Upper lobe of right lung (tissue), 1 donor: Measurements from ENCODE around the gene KREMEN2. TPM values are rescaled to one million over a fixed set of nuclear protein-coding genes. Genes with fewer than 3 reads are reported as not detected.
"Not testable (repeated sequence)": the region's sequence is repeated elsewhere in the genome, so short reads cannot be mapped to it uniquely, and the experiment has no call there.

Source experiments
- ATAC-seq: fragments of 200-7000 bp; cut with Tn5 transposase; one replicate; pipeline ENCODE4 v1.9.1; 2020; ENCODE audit warnings: mild to moderate bottlenecking, moderate library complexity
- DNase-seq: peaks from one replicate; pipeline ENCODE4 v3.0.0-alpha.2; 2020
- H3K27ac ChIP-seq: fragments of 200-600 bp; one replicate; pipeline ENCODE4 v1.8.0; 2022
- H3K27me3 ChIP-seq: fragments of 200-600 bp; one replicate; pipeline ENCODE4 v1.8.0; 2022; ENCODE audit warnings: mild to moderate bottlenecking
- H3K36me3 ChIP-seq: fragments of 200-600 bp; one replicate; pipeline ENCODE4 v1.8.0; 2022
- H3K4me1 ChIP-seq: fragments of 200-600 bp; one replicate; pipeline ENCODE4 v1.8.0; 2022
- H3K4me3 ChIP-seq: fragments of 200-600 bp; one replicate; pipeline ENCODE4 v1.8.0; 2022; ENCODE audit warnings: mild to moderate bottlenecking
- H3K9me3 ChIP-seq: fragments of 200-600 bp; one replicate; pipeline ENCODE4 v1.8.0; 2022
- CTCF ChIP-seq: fragments of 200-600 bp; IDR thresholded peaks from one replicate; pipeline ENCODE4 v1.8.0; 2022; ENCODE audit warnings: antibody characterized with exemption
- intact Hi-C: fragments of 100-400 bp; cut with DNase I; formaldehyde crosslinking; loops from one replicate; pipeline ENCODE4 v1.11.0; 2022
- total RNA-seq: library from RNA; stranded (reverse); fragmentation: NEBNext Ultra II Directional; extraction: Animal tissue kit (Norgen Biotek cat#: 25700); gene quantifications from one replicate; pipeline ENCODE4 v1.2.1, GENCODE V29; 2021
- donor health status: DM: no; HTN: yes; CAD: no; lungs with severe emphysema.

The KREMEN2 gene
- total RNA-seq, 1 donor from 2014 or later, result not detected

GRCh38 chr16:2929693-2930092 is 34.4 kb upstream of the KREMEN2 start:
- DNase-seq (no peak), ATAC-seq (no peak)
- no peaks in the 10 kb centered on the region for H3K27me3 ChIP-seq
- intact Hi-C loops, result no loop called here
- no peak overlapping the region for H3K4me3 ChIP-seq
- peaks cover 34% of the 10 kb centered on the region for H3K36me3 ChIP-seq
- TF ChIP-seq CTCF, result no peak
- H3K9me3 ChIP-seq, result no peaks in the 10 kb centered on the region
- no peak overlapping the region for H3K27ac ChIP-seq
- H3K4me1 ChIP-seq, result peaks cover 7% of the 10 kb centered on the region

DNA sequence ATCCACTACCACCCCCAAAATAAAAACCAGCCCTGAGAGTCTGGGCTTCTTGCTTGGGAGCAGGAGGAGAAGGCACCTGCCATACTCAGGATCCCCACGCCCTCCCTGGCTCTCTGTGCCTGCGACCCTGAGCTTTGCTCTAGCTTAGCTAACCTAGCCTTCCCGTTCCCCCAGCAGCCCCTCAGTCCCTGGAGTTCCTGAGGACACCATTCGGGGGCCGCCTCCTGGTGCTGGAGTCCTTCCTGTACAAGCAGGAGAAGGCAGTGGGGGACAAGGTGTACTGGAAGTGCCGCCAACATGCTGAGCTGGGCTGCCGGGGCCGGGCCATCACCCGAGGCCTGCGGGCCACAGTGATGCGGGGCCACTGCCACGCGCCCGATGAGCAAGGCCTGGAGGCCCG is 33.8 kb upstream of the KREMEN2 start:
- no peak for DNase-seq
- Histone ChIP-seq H3K4me1 (peaks cover 7% of the 10 kb centered on the region), H3K36me3 (peaks cover 37% of the 10 kb centered on the region), H3K27me3 (no peaks in the 10 kb centered on the region), H3K9me3 (no peaks in the 10 kb centered on the region), H3K27ac (no peak overlapping the region), H3K4me3 (no peak overlapping the region)
- intact Hi-C loops, result no loop called here
- TF ChIP-seq CTCF, result no peak
- no peak for ATAC-seq

DNA sequence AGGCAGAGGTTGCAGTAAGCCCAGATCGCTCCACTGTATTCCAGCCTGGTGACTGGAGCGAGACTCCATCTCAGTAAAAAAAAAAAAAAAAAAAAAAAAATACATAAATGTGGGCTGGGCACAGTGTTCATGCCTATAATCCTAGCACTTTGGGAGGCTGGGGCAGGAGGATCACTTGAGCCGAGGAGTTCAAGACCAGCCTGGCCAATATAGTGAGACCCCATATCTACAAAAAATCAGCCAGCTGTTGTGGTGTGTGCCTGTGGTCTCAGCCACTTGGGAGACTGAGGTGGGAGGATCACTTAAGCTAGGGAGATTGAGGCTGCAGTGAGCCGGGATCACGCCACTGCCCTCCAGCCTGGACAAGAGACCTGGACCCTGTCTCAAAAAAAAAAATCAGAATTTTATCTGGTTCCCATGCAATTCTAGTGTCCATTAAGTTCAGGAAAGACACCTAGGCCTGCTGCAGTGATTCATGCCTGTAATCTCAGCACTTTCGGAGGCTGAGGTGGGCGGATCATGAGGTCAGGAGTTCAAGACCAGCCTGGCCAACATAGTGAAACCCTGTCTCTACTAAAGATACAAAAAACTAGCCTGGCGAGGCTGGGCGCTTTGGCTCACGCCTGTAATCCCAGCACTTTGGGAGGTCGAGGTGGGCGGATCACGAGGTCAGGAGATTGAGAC is 32.7 kb upstream of the KREMEN2 start:
- H3K4me3 ChIP-seq, DNase-seq, intact Hi-C loops, ATAC-seq, H3K27me3 ChIP-seq, H3K4me1 ChIP-seq, H3K27ac ChIP-seq, H3K9me3 ChIP-seq: not testable (repeated sequence)
- H3K36me3 ChIP-seq, result peaks cover 47% of the 10 kb centered on the region

GRCh38 chr16:2933136-2933535 is 30.9 kb upstream of the KREMEN2 start:
- Histone ChIP-seq H3K9me3 (no peaks in the 10 kb centered on the region), H3K4me3 (no peak overlapping the region), H3K36me3 (peaks cover 65% of the 10 kb centered on the region), H3K27me3 (no peaks in the 10 kb centered on the region), H3K27ac (no peak overlapping the region), H3K4me1 (no peaks in the 10 kb centered on the region)
- TF ChIP-seq CTCF, result no peak
- ATAC-seq, result no peak
- intact Hi-C loops, result no loop called here
- peak; percentile 62 for DNase-seq

DNA sequence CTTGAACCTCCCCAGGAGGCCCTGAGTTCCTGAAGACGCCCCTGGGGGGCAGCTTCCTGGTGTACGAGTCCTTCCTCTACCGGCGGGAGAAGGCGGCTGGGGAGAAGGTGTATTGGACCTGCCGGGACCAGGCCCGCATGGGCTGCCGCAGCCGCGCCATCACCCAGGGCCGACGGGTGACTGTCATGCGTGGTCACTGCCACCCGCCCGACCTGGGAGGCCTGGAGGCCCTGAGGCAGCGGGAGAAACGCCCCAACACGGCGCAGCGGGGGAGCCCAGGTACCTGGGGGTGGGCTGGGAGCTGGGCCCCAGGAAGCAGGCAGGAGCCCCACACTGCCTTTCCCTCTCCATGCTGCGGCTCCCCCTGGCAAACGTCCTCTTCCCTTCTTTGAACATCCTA is 30.4 kb upstream of the KREMEN2 start:
- H3K36me3 ChIP-seq, result peaks cover 71% of the 10 kb centered on the region

DNA sequence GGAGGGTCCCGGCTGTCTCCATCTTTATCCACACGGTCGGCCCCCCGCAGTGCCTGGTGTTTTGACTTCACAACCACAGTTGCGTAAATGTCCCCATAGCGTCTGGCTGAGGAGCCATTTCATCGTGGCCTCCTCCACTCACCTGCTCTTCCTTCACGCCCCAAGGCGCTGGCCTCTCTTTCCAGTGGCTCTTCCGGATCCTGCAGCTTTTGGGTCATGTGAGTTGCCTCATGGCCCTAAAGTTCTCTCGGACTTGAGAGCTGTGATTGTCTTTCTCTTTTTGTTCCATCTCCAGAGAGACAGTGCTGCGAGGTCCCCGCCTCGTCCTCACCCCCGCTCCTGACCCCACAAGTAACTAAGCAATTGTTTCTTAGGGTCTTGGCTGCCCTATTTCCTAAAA is 29.6 kb upstream of the KREMEN2 start:
- Histone ChIP-seq H3K9me3 (no peaks in the 10 kb centered on the region), H3K4me1 (no peaks in the 10 kb centered on the region), H3K27ac (no peak overlapping the region), H3K4me3 (no peak overlapping the region), H3K36me3 (peaks cover 78% of the 10 kb centered on the region), H3K27me3 (no peaks in the 10 kb centered on the region)
- DNase-seq (no peak), ATAC-seq (no peak)
- TF ChIP-seq CTCF, result no peak
- intact Hi-C loops, result no loop called here

More for the DNA sequence above, 30.4 kb upstream of the KREMEN2 start:
- H3K27ac ChIP-seq, result no peak overlapping the region
- no peak overlapping the region for H3K4me3 ChIP-seq
- no peaks in the 10 kb centered on the region for H3K9me3 ChIP-seq
- ATAC-seq (no peak), DNase-seq (no peak)
- intact Hi-C loops, result no loop called here
- no peaks in the 10 kb centered on the region for H3K4me1 ChIP-seq
- TF ChIP-seq CTCF, result no peak
- H3K27me3 ChIP-seq, result no peaks in the 10 kb centered on the region
